Liver (tissue), 9 donors: Measurements from ENCODE around the gene POMT1. TPM values are rescaled to one million over a fixed set of nuclear protein-coding genes. Genes with fewer than 3 reads are reported as not detected.

ENCODE experiments used
- DNase-seq: peaks from one replicate; pipeline ENCODE4 v3.0.0-alpha.2; 2017; ENCODE audit warnings: low spot score
- H3K27ac ChIP-seq, 2 donors: one replicate each; pipeline ENCODE4 v1.7.0; 2013; ENCODE audit warnings: inconsistent platforms in 2 of 2, low read length in 2 of 2, control low read depth in 1 of 2, low read depth in 1 of 2, mild to moderate bottlenecking in 1 of 2
- H3K27me3 ChIP-seq, 4 donors: one replicate each; pipeline versions ENCODE4 v1.6.1 to v1.7.0; 2013; ENCODE audit warnings: low read length in 3 of 4, inconsistent platforms in 1 of 4, mild to moderate bottlenecking in 1 of 4, moderate library complexity in 1 of 4; ENCODE audit not compliant: control insufficient read depth in 4 of 4, insufficient read depth in 4 of 4
- H3K36me3 ChIP-seq, 4 donors: one replicate each; pipeline versions ENCODE4 v1.6.1 to v1.7.0; 2013; ENCODE audit warnings: low read length in 3 of 4, mild to moderate bottlenecking in 3 of 4, low read depth in 1 of 4, moderate library complexity in 1 of 4; ENCODE audit not compliant: control insufficient read depth in 4 of 4, insufficient read depth in 3 of 4
- H3K4me1 ChIP-seq, 4 donors: one replicate each; pipeline versions ENCODE4 v1.6.1 to v1.7.0; 2013; ENCODE audit warnings: low read length in 3 of 4, mild to moderate bottlenecking in 3 of 4, moderate library complexity in 1 of 4; ENCODE audit not compliant: control insufficient read depth in 4 of 4, insufficient read depth in 4 of 4
- H3K4me3 ChIP-seq, 3 donors: one replicate each; pipeline versions ENCODE4 v1.6.1 to v1.7.0; 2013; ENCODE audit warnings: low read length in 3 of 3, control low read depth in 1 of 3, low read depth in 1 of 3, mild to moderate bottlenecking in 1 of 3
- H3K9ac ChIP-seq, 2 donors: one replicate each; pipeline ENCODE4 v1.7.0; 2013; ENCODE audit warnings: low read length in 2 of 2, mild to moderate bottlenecking in 2 of 2, moderate library complexity in 2 of 2, control low read depth in 1 of 2, low read depth in 1 of 2
- H3K9me3 ChIP-seq, 4 donors: one replicate each; pipeline versions ENCODE4 v1.6.1 to v1.7.0; 2013; ENCODE audit warnings: low read length in 3 of 4; ENCODE audit not compliant: control insufficient read depth in 4 of 4
- ATF3 ChIP-seq: IDR thresholded peaks from 2 replicates; pipeline ENCODE4 v1.6.1; 2016; ENCODE audit warnings: antibody characterized with exemption
- EGR1 ChIP-seq, 2 donors: IDR thresholded peaks; 2 replicates each; pipeline ENCODE4 v1.6.1; 2016 to 2018; ENCODE audit warnings: antibody characterized with exemption in 2 of 2, low read depth in 2 of 2
- FOXA1 ChIP-seq: IDR thresholded peaks from 2 replicates; pipeline ENCODE4 v1.6.1; 2016; ENCODE audit warnings: antibody characterized with exemption
- FOXA2 ChIP-seq: IDR thresholded peaks from 2 replicates; pipeline ENCODE4 v1.6.1; 2016; ENCODE audit warnings: antibody characterized with exemption
- HNF4A ChIP-seq, 2 donors: conservative IDR thresholded peaks; 2 replicates each; pipeline ENCODE4 v1.6.1; 2016; ENCODE audit warnings: antibody characterized with exemption in 2 of 2, mild to moderate bottlenecking in 2 of 2
- HNF4G ChIP-seq: IDR thresholded peaks from 2 replicates; pipeline ENCODE4 v1.6.1; 2016; ENCODE audit warnings: antibody characterized with exemption
- JUND ChIP-seq, 2 donors: IDR thresholded peaks; 2 replicates each; pipeline ENCODE4 v1.6.1; 2016; ENCODE audit warnings: antibody characterized with exemption in 2 of 2
- MAX ChIP-seq: IDR thresholded peaks from 2 replicates; pipeline ENCODE4 v1.6.1; 2016; ENCODE audit warnings: antibody characterized with exemption
- RAD21 ChIP-seq, 2 donors: IDR thresholded peaks; 2 replicates each; pipeline ENCODE4 v1.6.1; 2016; ENCODE audit warnings: antibody characterized with exemption in 2 of 2, mild to moderate bottlenecking in 2 of 2
- RXRA ChIP-seq, 2 donors: IDR thresholded peaks; 2 replicates each; pipeline ENCODE4 v1.6.1; 2017 to 2018; ENCODE audit warnings: antibody characterized with exemption in 2 of 2, mild to moderate bottlenecking in 1 of 2
- TAF1 ChIP-seq: conservative IDR thresholded peaks from 2 replicates; pipeline ENCODE4 v1.6.1; 2016; ENCODE audit warnings: antibody characterized with exemption, mild to moderate bottlenecking
- YY1 ChIP-seq: IDR thresholded peaks from 2 replicates; pipeline ENCODE4 v1.6.1; 2016; ENCODE audit warnings: antibody characterized with exemption, mild to moderate bottlenecking
- ZBTB33 ChIP-seq: IDR thresholded peaks from 2 replicates; pipeline ENCODE4 v1.6.1; 2016; ENCODE audit warnings: antibody characterized with exemption
- WGBS: extraction: QIAGEN DNeasy Blood & Tissue Kit; methylation state at CpG from one replicate; pipeline ENCODE4 v1.1.7; 2013; 5-methylcytosine and 5-hydroxymethylcytosine counted together
- polyA plus RNA-seq, 2 donors: library from polyadenylated mRNA; stranded (reverse) in 1 of 2; unstranded in 1 of 2; fragments of 200-250 nt in 1 of 2; fragments of >200 nt in 1 of 2; fragmentation: Nextera tagmentation in 1 of 2; extraction: Ambion mirVana in 1 of 2; gene quantifications; one replicate each; pipeline versions ENCODE4 v1.2.1 to v1.2.3, GENCODE V29; 2013 to 2015
- total RNA-seq, 2 donors: library from RNA; depleted of rRNA; stranded (reverse); fragments of >200 nt; gene quantifications; one replicate each; pipeline ENCODE4 v1.2.3, GENCODE V29; 2014
- TF ChIP-seq, protein P1 (sequence below): IDR thresholded peaks from 2 replicates; pipeline ENCODE4 v1.6.1; 2016; ENCODE audit warnings: antibody characterized with exemption, mild to moderate bottlenecking
- TF ChIP-seq, protein P2 (sequence below): fragments of 150-350 bp; IDR thresholded peaks from 2 replicates; pipeline ENCODE4 v1.5.1; 2017; ENCODE audit warnings: improper control_type of control experiment, low read depth, low read length; ENCODE audit not compliant: missing input control
- donor health status: healthy.
- donor health status: healthy.
- donor health status: healthy.
- donor health status: healthy.
- donor health status: healthy.

POMT1 gene
- total and polyA plus RNA-seq, 4 donors: 11.2 to 14.2 (median 11.6) TPM

DNA sequence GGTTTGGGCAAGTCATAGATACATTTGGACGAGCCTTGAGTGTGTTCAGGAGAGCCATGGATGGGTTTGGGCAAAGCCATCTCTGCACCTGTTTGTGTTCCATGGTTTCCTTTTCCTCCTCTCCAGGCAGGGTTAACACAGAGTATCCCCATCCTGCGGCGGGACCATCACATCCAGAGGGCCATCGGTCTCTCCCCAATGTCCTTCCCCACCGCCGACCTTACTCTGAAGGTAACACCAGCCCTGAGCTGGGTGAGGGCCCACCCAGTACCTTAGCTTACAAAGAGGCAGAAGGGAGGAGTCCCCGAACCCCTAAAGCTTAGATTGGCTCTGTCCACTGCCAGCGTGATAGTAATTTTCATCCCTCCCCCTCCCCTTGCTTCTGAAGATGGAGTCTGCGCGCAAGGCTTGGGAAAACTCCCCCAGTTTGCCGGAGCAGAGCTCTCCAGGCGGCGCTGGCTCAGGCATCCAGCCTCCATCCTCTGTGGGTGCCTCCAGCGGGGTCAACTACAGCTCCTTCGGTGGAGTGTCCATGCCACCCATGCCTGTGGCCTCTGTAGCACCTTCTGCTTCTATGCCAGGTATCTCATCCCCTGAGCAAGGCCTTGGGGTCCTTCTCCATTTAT, 18.0 kb upstream of the POMT1 start:
- Histone ChIP-seq H3K27ac (no peak overlapping the region), H3K4me1 (no peaks in the 10 kb centered on the region), H3K9ac (no peak overlapping the region), H3K9me3 (no peaks in the 10 kb centered on the region), H3K27me3 (no peaks in the 10 kb centered on the region), H3K36me3 (peaks cover 41 to 95% (median 73%) of the 10 kb centered on the region in 4 donors), H3K4me3 (no peak overlapping the region)
- no peak for DNase-seq
- WGBS: 96% methylated on average over 15 of the region's 15 CpGs
- TF ChIP-seq TAF1 (no peak), FOXA2 (no peak), MAX (no peak)

- H3K27me3 ChIP-seq: no peaks in the 10 kb centered on the region
- H3K9ac ChIP-seq: no peak overlapping the region
- WGBS: 95% methylated on average over 12 of the region's 12 CpGs
- no peak for DNase-seq
- H3K36me3 ChIP-seq: peaks cover 45 to 95% (median 74%) of the 10 kb centered on the region in 4 donors
- no peak overlapping the region for H3K4me3 ChIP-seq
- TF ChIP-seq, protein P1, sequence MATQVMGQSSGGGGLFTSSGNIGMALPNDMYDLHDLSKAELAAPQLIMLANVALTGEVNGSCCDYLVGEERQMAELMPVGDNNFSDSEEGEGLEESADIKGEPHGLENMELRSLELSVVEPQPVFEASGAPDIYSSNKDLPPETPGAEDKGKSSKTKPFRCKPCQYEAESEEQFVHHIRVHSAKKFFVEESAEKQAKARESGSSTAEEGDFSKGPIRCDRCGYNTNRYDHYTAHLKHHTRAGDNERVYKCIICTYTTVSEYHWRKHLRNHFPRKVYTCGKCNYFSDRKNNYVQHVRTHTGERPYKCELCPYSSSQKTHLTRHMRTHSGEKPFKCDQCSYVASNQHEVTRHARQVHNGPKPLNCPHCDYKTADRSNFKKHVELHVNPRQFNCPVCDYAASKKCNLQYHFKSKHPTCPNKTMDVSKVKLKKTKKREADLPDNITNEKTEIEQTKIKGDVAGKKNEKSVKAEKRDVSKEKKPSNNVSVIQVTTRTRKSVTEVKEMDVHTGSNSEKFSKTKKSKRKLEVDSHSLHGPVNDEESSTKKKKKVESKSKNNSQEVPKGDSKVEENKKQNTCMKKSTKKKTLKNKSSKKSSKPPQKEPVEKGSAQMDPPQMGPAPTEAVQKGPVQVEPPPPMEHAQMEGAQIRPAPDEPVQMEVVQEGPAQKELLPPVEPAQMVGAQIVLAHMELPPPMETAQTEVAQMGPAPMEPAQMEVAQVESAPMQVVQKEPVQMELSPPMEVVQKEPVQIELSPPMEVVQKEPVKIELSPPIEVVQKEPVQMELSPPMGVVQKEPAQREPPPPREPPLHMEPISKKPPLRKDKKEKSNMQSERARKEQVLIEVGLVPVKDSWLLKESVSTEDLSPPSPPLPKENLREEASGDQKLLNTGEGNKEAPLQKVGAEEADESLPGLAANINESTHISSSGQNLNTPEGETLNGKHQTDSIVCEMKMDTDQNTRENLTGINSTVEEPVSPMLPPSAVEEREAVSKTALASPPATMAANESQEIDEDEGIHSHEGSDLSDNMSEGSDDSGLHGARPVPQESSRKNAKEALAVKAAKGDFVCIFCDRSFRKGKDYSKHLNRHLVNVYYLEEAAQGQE: no peak
- TF ChIP-seq ZBTB33 (no peak), MAX (no peak), RAD21 (IDR thresholded peaks at IDR 0.05) (no peak), YY1 (no peak), ATF3 (no peak), TAF1 (no peak), FOXA1 (no peak), FOXA2 (no peak), EGR1 (IDR thresholded peaks at IDR 0.05; ENCODE audit: low read depth in 2 of 2) (no peak), HNF4G (no peak), HNF4A (conservative IDR thresholded peaks at IDR 0.05) (no peak), RXRA (IDR thresholded peaks at IDR 0.05) (no peak), JUND (IDR thresholded peaks at IDR 0.05) (no peak)
- TF ChIP-seq, protein P2, sequence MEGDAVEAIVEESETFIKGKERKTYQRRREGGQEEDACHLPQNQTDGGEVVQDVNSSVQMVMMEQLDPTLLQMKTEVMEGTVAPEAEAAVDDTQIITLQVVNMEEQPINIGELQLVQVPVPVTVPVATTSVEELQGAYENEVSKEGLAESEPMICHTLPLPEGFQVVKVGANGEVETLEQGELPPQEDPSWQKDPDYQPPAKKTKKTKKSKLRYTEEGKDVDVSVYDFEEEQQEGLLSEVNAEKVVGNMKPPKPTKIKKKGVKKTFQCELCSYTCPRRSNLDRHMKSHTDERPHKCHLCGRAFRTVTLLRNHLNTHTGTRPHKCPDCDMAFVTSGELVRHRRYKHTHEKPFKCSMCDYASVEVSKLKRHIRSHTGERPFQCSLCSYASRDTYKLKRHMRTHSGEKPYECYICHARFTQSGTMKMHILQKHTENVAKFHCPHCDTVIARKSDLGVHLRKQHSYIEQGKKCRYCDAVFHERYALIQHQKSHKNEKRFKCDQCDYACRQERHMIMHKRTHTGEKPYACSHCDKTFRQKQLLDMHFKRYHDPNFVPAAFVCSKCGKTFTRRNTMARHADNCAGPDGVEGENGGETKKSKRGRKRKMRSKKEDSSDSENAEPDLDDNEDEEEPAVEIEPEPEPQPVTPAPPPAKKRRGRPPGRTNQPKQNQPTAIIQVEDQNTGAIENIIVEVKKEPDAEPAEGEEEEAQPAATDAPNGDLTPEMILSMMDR: no peak
- H3K9me3 ChIP-seq: no peaks in the 10 kb centered on the region
- no peaks in the 10 kb centered on the region for H3K4me1 ChIP-seq
- H3K27ac ChIP-seq: no peak overlapping the region
These were observed 17.5 kb upstream of the POMT1 start for GRCh38 chr9:131485206-131485605.
